ENCODE data around the gene FOXJ3. TPM values are rescaled to one million over a fixed set of nuclear protein-coding genes. Genes with fewer than 3 reads are reported as not detected.

FOXJ3 gene
- total and polyA plus RNA-seq, 2 donors from 2014 or later: 11.8 to 45.5 TPM

DNA sequence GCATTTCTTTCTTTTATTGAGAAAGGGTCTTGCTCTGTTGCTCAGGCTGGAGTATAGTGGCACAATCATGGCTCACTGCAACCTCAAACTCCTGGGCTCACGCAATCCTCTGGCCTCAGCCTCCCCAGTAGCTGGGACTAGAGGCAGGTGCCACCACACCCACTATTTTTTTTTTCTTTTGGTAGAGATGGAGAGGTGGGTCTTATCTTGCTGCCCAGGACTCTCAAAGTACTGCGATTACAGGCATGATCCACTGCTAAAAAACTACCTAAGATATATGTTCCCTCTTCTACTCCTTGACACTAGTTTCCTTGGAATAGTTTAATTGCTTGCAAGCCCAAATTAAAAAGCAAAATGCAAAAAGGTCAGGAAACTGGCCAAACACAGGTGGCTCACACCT is 113.6 kb downstream of the FOXJ3 start:
- intact Hi-C loops (cut with DNase I): no loop called here
- no peak for TF ChIP-seq CTCF (IDR thresholded peaks at IDR 0.05; ENCODE audit: borderline replicate concordance, extremely low read depth, insufficient read depth)
- no peaks in the 10 kb centered on the region for H3K27me3 ChIP-seq (ENCODE audit: control insufficient read depth, insufficient read depth, low read length)
- H3K4me3 ChIP-seq (ENCODE audit: low read length in 3 of 3): no peak overlapping the region
- no peaks in the 10 kb centered on the region for H3K36me3 ChIP-seq (ENCODE audit: control insufficient read depth in 2 of 3, insufficient read depth in 3 of 3, low read length in 3 of 3)
- H3K4me1 ChIP-seq (ENCODE audit: control insufficient read depth in 2 of 3, insufficient read depth in 2 of 3, low read depth in 1 of 3, low read length in 3 of 3): peaks cover 0 to 5% (median 0%) of the 10 kb centered on the region in 3 donors
- H3K9me3 ChIP-seq (ENCODE audit: control insufficient read depth in 2 of 3, insufficient read depth in 1 of 3, low read length in 3 of 3): no peaks in the 10 kb centered on the region
- FAIRE-seq (no peak), DNase-seq (no peak)
- H3K27ac ChIP-seq (ENCODE audit: low read depth in 2 of 2, low read length in 2 of 2): no peak overlapping the region
- no peak overlapping the region for H3K9ac ChIP-seq (ENCODE audit: low read length in 3 of 3)

DNA sequence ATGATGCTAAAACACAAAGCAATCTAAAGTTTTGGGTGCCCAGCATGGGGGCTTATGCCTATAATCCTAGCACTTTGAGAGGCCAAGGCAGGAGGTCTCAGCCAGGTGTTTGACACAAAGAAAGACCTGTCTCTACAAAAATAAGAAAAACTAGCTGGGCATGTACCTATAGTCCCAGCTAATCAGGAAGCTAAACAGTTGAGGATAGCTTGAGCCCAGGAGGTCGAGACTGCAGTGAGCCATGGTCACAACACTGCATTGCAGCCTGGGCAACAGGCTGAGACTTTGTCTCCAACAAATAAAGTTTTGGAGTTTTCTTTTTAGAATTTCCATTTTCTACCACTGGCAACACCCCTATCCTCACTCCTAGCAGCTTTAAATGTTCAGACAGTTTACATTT is 115.4 kb downstream of the FOXJ3 start:
- no peak overlapping the region for H3K27ac ChIP-seq (ENCODE audit: low read depth in 2 of 2, low read length in 2 of 2)
- no peaks in the 10 kb centered on the region for H3K27me3 ChIP-seq (ENCODE audit: control insufficient read depth, insufficient read depth, low read length)
- DNase-seq (no peak), FAIRE-seq (no peak)
- no peaks in the 10 kb centered on the region for H3K4me1 ChIP-seq (ENCODE audit: control insufficient read depth in 2 of 3, insufficient read depth in 2 of 3, low read depth in 1 of 3, low read length in 3 of 3)
- TF ChIP-seq CTCF (IDR thresholded peaks at IDR 0.05; ENCODE audit: borderline replicate concordance, extremely low read depth, insufficient read depth): no peak
- intact Hi-C loops (cut with DNase I): no loop called here
- no peak overlapping the region for H3K9ac ChIP-seq (ENCODE audit: low read length in 3 of 3)
- H3K36me3 ChIP-seq (ENCODE audit: control insufficient read depth in 2 of 3, insufficient read depth in 3 of 3, low read length in 3 of 3): no peaks in the 10 kb centered on the region
- H3K9me3 ChIP-seq (ENCODE audit: control insufficient read depth in 2 of 3, insufficient read depth in 1 of 3, low read length in 3 of 3): no peaks in the 10 kb centered on the region
- no peak overlapping the region for H3K4me3 ChIP-seq (ENCODE audit: low read length in 3 of 3)

GRCh38 chr1:42214447-42214871 is 120.6 kb downstream of the FOXJ3 start:
- no peak for TF ChIP-seq CTCF (IDR thresholded peaks at IDR 0.05; ENCODE audit: borderline replicate concordance, extremely low read depth, insufficient read depth)
- H3K9ac ChIP-seq (ENCODE audit: low read length in 3 of 3): no peak overlapping the region

GRCh38 chr1:42211224-42211623 is 123.8 kb downstream of the FOXJ3 start:
- H3K4me3 ChIP-seq (ENCODE audit: low read length in 3 of 3): no peak overlapping the region
- H3K27me3 ChIP-seq (ENCODE audit: control insufficient read depth, insufficient read depth, low read length): no peaks in the 10 kb centered on the region
- H3K27ac ChIP-seq (ENCODE audit: low read depth in 2 of 2, low read length in 2 of 2): no peak overlapping the region
- no peak for TF ChIP-seq CTCF (IDR thresholded peaks at IDR 0.05; ENCODE audit: borderline replicate concordance, extremely low read depth, insufficient read depth)
- DNase-seq (no peak), FAIRE-seq (no peak)
- H3K36me3 ChIP-seq (ENCODE audit: control insufficient read depth in 2 of 3, insufficient read depth in 3 of 3, low read length in 3 of 3): no peaks in the 10 kb centered on the region
- peaks cover 0 to 2% (median 0%) of the 10 kb centered on the region in 3 donors for H3K9me3 ChIP-seq (ENCODE audit: control insufficient read depth in 2 of 3, insufficient read depth in 1 of 3, low read length in 3 of 3)
- H3K4me1 ChIP-seq (ENCODE audit: control insufficient read depth in 2 of 3, insufficient read depth in 2 of 3, low read depth in 1 of 3, low read length in 3 of 3): peaks cover 0 to 5% (median 0%) of the 10 kb centered on the region in 3 donors
- intact Hi-C loops (cut with DNase I): no loop called here
- H3K9ac ChIP-seq (ENCODE audit: low read length in 3 of 3): no peak overlapping the region

More at GRCh38 chr1:42214447-42214871, 120.6 kb downstream of the FOXJ3 start:
- Histone ChIP-seq H3K9me3 (ENCODE audit: control insufficient read depth in 2 of 3, insufficient read depth in 1 of 3, low read length in 3 of 3) (no peaks in the 10 kb centered on the region), H3K4me1 (ENCODE audit: control insufficient read depth in 2 of 3, insufficient read depth in 2 of 3, low read depth in 1 of 3, low read length in 3 of 3) (peaks cover 0 to 5% (median 0%) of the 10 kb centered on the region in 3 donors), H3K27ac (ENCODE audit: low read depth in 2 of 2, low read length in 2 of 2) (no peak overlapping the region), H3K27me3 (ENCODE audit: control insufficient read depth, insufficient read depth, low read length) (no peaks in the 10 kb centered on the region), H3K36me3 (ENCODE audit: control insufficient read depth in 2 of 3, insufficient read depth in 3 of 3, low read length in 3 of 3) (no peaks in the 10 kb centered on the region), H3K4me3 (ENCODE audit: low read length in 3 of 3) (no peak overlapping the region)
- intact Hi-C loops (cut with DNase I): no loop called here
- DNase-seq (no peak), FAIRE-seq (no peak)
